Activated T-helper 9 cell treated with anti-CD3 and anti-CD28 coated beads, Interleukin-2, amount 50 U/mL, for 16 hours (primary cell): Measurements from ENCODE around the gene ZFYVE9.
"Not testable (repeated sequence)": the region's sequence is repeated elsewhere in the genome, so short reads cannot be mapped to it uniquely, and the experiment has no call there.

ENCODE experiments used
- DNase-seq: peaks from one replicate; pipeline ENCODE4 v3.0.0-alpha.2; 2020; ENCODE audit warnings: low read depth

The ZFYVE9 gene

GRCh38 chr1:52368383-52369172 is 226.7 kb downstream of the ZFYVE9 start:
- DNase-seq: peak; percentile 48

DNA sequence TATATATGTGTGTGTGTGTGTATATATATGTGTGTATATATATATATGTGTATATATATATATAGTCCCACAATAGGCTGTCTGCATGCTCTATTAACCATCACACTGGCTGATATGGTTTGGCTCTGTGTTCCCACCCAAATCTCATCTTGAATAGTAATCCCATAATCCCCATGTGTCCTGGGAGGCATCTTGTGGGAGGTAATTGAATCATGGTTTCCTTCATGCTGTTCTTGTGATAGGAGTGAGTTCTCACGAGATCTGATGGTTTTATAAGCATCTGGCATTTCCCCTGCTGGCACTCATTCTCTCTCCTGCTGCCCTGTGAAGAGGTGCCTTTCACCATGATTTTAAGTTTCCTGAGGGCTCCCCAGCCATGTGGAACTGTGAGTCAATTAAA is 228.0 kb downstream of the ZFYVE9 start:
- not testable (repeated sequence) for DNase-seq

DNA sequence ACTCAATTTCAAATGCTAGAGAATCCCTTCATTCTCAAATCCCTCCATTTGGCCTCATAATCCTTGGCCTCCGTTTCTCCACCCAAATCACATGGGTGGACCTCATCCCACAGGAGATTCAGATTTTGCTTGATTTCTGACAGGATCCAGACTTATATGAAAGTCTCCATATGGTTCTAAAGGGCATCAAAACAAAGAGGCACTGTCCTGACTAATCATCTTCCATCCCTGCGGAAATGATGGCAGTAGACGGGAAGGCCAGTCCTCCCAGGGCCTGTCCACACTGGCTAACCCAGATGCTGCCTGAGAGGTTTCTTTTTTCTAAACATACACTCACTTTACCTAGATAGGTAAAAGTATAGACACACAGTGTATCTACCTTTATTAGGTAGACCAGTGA is 243.5 kb downstream of the ZFYVE9 start:
- DNase-seq: no peak

DNA sequence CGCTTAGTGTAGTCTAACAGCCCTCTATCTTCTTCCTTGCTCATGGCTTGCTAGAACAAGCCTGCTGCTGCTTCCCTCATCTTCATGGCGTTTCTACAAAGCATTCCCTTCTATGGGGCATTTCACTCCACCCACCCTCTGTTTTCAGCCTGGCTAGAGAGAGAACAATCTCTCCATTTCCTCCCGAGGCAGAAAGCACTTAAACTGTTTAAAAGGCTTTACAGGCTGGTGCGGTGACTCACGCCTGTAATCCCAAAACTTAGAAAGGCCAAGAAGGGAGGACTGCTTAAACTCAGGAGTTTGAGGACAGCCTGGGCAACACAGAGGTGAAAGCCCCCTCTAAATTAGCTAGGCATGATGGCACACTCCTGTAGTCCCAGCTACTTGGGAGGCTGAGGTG is 244.6 kb downstream of the ZFYVE9 start:
- no peak for DNase-seq

DNA sequence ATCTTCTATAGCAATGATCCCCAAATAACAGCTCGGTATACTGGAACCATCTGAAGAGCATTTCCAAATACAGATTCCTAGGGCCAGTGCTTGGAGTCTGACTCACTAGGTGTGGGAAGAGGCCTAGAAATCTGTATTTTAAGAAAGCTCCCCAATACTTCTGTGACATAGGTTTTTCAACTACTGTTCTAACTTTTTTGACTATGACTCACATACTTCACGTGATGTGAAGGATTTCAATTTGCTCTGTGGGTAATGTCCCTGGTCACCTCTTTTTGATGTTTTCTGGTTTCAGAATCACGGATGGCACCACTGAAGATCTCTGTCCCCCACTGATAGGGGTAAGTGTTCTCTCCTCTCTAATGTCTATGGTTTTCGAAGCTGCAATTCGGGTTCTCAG is 251.3 kb downstream of the ZFYVE9 start:
- no peak for DNase-seq
